ENCODE data around the gene RPTOR.

Gene RPTOR

GRCh38 chr17:80908211-80908610 is 363.6 kb downstream of the RPTOR start:
- Mint-ChIP-seq H3K27me3 (no peaks in the 10 kb centered on the region), H3K27ac (ENCODE audit: low read depth) (no peak overlapping the region), H3K4me1 (no peaks in the 10 kb centered on the region), H3K4me3 (no peak overlapping the region), H3K36me3 (ENCODE audit: insufficient read depth) (peaks cover 31% of the 10 kb centered on the region), H3K9me3 (no peaks in the 10 kb centered on the region)
- no peak for DNase-seq (ENCODE audit: low spot score in 2 of 2)
- no peak for ATAC-seq (replicated peaks; ENCODE audit: extremely low read depth, poor library complexity, severe bottlenecking)

GRCh38 chr17:80908776-80909175 is 364.1 kb downstream of the RPTOR start:
- Mint-ChIP-seq H3K27me3 (no peaks in the 10 kb centered on the region), H3K9me3 (no peaks in the 10 kb centered on the region), H3K27ac (ENCODE audit: low read depth) (no peak overlapping the region), H3K4me3 (no peak overlapping the region), H3K36me3 (ENCODE audit: insufficient read depth) (peaks cover 31% of the 10 kb centered on the region), H3K4me1 (no peaks in the 10 kb centered on the region)
- ATAC-seq (replicated peaks; ENCODE audit: extremely low read depth, poor library complexity, severe bottlenecking) (no peak), DNase-seq (ENCODE audit: low spot score in 2 of 2) (no peak)

- DNase-seq (ENCODE audit: low spot score in 2 of 2): no peak
- Mint-ChIP-seq H3K27me3 (no peaks in the 10 kb centered on the region), H3K9me3 (no peaks in the 10 kb centered on the region), H3K4me3 (no peak overlapping the region), H3K36me3 (ENCODE audit: insufficient read depth) (peaks cover 27% of the 10 kb centered on the region), H3K27ac (ENCODE audit: low read depth) (no peak overlapping the region), H3K4me1 (no peaks in the 10 kb centered on the region)
- ATAC-seq (replicated peaks; ENCODE audit: extremely low read depth, poor library complexity, severe bottlenecking): no peak
These were observed 365.0 kb downstream of the RPTOR start for GRCh38 chr17:80909635-80910034.

- Mint-ChIP-seq H3K9me3 (no peaks in the 10 kb centered on the region), H3K36me3 (ENCODE audit: insufficient read depth) (peaks cover 27% of the 10 kb centered on the region), H3K4me1 (no peaks in the 10 kb centered on the region), H3K4me3 (no peak overlapping the region), H3K27me3 (no peaks in the 10 kb centered on the region), H3K27ac (ENCODE audit: low read depth) (no peak overlapping the region)
- DNase-seq (ENCODE audit: low spot score in 2 of 2) (no peak), ATAC-seq (replicated peaks; ENCODE audit: extremely low read depth, poor library complexity, severe bottlenecking) (no peak)
These were observed 365.4 kb downstream of the RPTOR start for GRCh38 chr17:80910043-80910442.

GRCh38 chr17:80912476-80912875 is 367.8 kb downstream of the RPTOR start:
- no peaks in the 10 kb centered on the region for H3K27me3 Mint-ChIP-seq
- DNase-seq (ENCODE audit: low spot score in 2 of 2) (no peak), ATAC-seq (replicated peaks; ENCODE audit: extremely low read depth, poor library complexity, severe bottlenecking) (no peak)
- no peak overlapping the region for H3K4me3 Mint-ChIP-seq
- no peaks in the 10 kb centered on the region for H3K4me1 Mint-ChIP-seq
- peaks cover 20% of the 10 kb centered on the region for H3K36me3 Mint-ChIP-seq (ENCODE audit: insufficient read depth)
- H3K9me3 Mint-ChIP-seq: no peaks in the 10 kb centered on the region
- no peak overlapping the region for H3K27ac Mint-ChIP-seq (ENCODE audit: low read depth)

GRCh38 chr17:80913928-80914821 is 369.5 kb downstream of the RPTOR start:
- Mint-ChIP-seq H3K4me3 (no peak overlapping the region), H3K9me3 (no peaks in the 10 kb centered on the region), H3K27ac (ENCODE audit: low read depth) (no peak overlapping the region), H3K27me3 (no peaks in the 10 kb centered on the region), H3K4me1 (no peaks in the 10 kb centered on the region), H3K36me3 (ENCODE audit: insufficient read depth) (peaks cover 16% of the 10 kb centered on the region)
- DNase-seq (ENCODE audit: low spot score in 2 of 2): no peak
- ATAC-seq (replicated peaks; ENCODE audit: extremely low read depth, poor library complexity, severe bottlenecking): no peak

- Mint-ChIP-seq H3K9me3 (no peaks in the 10 kb centered on the region), H3K36me3 (ENCODE audit: insufficient read depth) (peaks cover 12% of the 10 kb centered on the region)
- no peak for ATAC-seq (replicated peaks; ENCODE audit: extremely low read depth, poor library complexity, severe bottlenecking)
These were observed 371.6 kb downstream of the RPTOR start for GRCh38 chr17:80916246-80916645.

GRCh38 chr17:80917716-80918560 is 373.3 kb downstream of the RPTOR start:
- Mint-ChIP-seq H3K4me1 (no peaks in the 10 kb centered on the region), H3K4me3 (no peak overlapping the region), H3K9me3 (no peaks in the 10 kb centered on the region), H3K36me3 (ENCODE audit: insufficient read depth) (peaks cover 7% of the 10 kb centered on the region), H3K27me3 (no peaks in the 10 kb centered on the region), H3K27ac (ENCODE audit: low read depth) (no peak overlapping the region)
- no peak for ATAC-seq (replicated peaks; ENCODE audit: extremely low read depth, poor library complexity, severe bottlenecking)
- DNase-seq (ENCODE audit: low spot score in 2 of 2): no peak

More at GRCh38 chr17:80916246-80916645, 371.6 kb downstream of the RPTOR start:
- Mint-ChIP-seq H3K27me3 (no peaks in the 10 kb centered on the region), H3K27ac (ENCODE audit: low read depth) (no peak overlapping the region), H3K4me3 (no peak overlapping the region), H3K4me1 (no peaks in the 10 kb centered on the region)
- no peak for DNase-seq (ENCODE audit: low spot score in 2 of 2)

GRCh38 chr17:80918731-80919130 is 374.1 kb downstream of the RPTOR start:
- ATAC-seq (replicated peaks; ENCODE audit: extremely low read depth, poor library complexity, severe bottlenecking) (no peak), DNase-seq (ENCODE audit: low spot score in 2 of 2) (no peak)
- Mint-ChIP-seq H3K9me3 (no peaks in the 10 kb centered on the region), H3K27me3 (no peaks in the 10 kb centered on the region), H3K4me1 (no peaks in the 10 kb centered on the region), H3K36me3 (ENCODE audit: insufficient read depth) (peaks cover 7% of the 10 kb centered on the region), H3K27ac (ENCODE audit: low read depth) (no peak overlapping the region), H3K4me3 (no peak overlapping the region)

- Mint-ChIP-seq H3K27ac (ENCODE audit: low read depth) (no peak overlapping the region), H3K36me3 (ENCODE audit: insufficient read depth) (peaks cover 9% of the 10 kb centered on the region), H3K9me3 (no peaks in the 10 kb centered on the region), H3K27me3 (no peaks in the 10 kb centered on the region), H3K4me3 (no peak overlapping the region), H3K4me1 (no peaks in the 10 kb centered on the region)
- DNase-seq (ENCODE audit: low spot score in 2 of 2): no peak
- ATAC-seq (replicated peaks; ENCODE audit: extremely low read depth, poor library complexity, severe bottlenecking): no peak
These were observed 375.0 kb downstream of the RPTOR start for GRCh38 chr17:80919331-80920311.

GRCh38 chr17:80920441-80920840 is 375.8 kb downstream of the RPTOR start:
- H3K9me3 Mint-ChIP-seq: no peaks in the 10 kb centered on the region
- no peak for ATAC-seq (replicated peaks; ENCODE audit: extremely low read depth, poor library complexity, severe bottlenecking)
- no peak for DNase-seq (ENCODE audit: low spot score in 2 of 2)
- no peaks in the 10 kb centered on the region for H3K4me1 Mint-ChIP-seq
- peaks cover 13% of the 10 kb centered on the region for H3K36me3 Mint-ChIP-seq (ENCODE audit: insufficient read depth)
- H3K4me3 Mint-ChIP-seq: no peak overlapping the region
- no peak overlapping the region for H3K27ac Mint-ChIP-seq (ENCODE audit: low read depth)
- no peaks in the 10 kb centered on the region for H3K27me3 Mint-ChIP-seq

GRCh38 chr17:80921159-80921558 is 376.5 kb downstream of the RPTOR start:
- Mint-ChIP-seq H3K36me3 (ENCODE audit: insufficient read depth) (peaks cover 16% of the 10 kb centered on the region), H3K27me3 (no peaks in the 10 kb centered on the region), H3K4me3 (no peak overlapping the region), H3K4me1 (no peaks in the 10 kb centered on the region), H3K9me3 (no peaks in the 10 kb centered on the region), H3K27ac (ENCODE audit: low read depth) (no peak overlapping the region)
- ATAC-seq (replicated peaks; ENCODE audit: extremely low read depth, poor library complexity, severe bottlenecking) (no peak), DNase-seq (ENCODE audit: low spot score in 2 of 2) (no peak)

Data from central memory CD8-positive, alpha-beta T cell (primary cell).